Measurements from ENCODE around the gene UNC45A. TPM values are rescaled to one million over a fixed set of nuclear protein-coding genes. Genes with fewer than 3 reads are reported as not detected.
"Not testable (repeated sequence)": the region's sequence is repeated elsewhere in the genome, so short reads cannot be mapped to it uniquely, and the experiment has no call there.

Gene UNC45A
- total and polyA plus RNA-seq, 10 donors = 32.2 to 59.5 (median 42.3) TPM

- H3K9me3 ChIP-seq; DNase-seq; H3K27me3 ChIP-seq (replicated peaks in 1 of 7); H3K4me3 ChIP-seq; intact Hi-C loops (cut with DNase I; ENCODE audit: low total_unique reads): not testable (repeated sequence)
- peak in 1 of 3 donors; percentile 20 for TF ChIP-seq POLR2AphosphoS5 (IDR thresholded peaks at IDR 0.05)
- H3K4me1 ChIP-seq = peaks cover 21 to 54% (median 47%) of the 10 kb centered on the region in 6 donors
- peak overlapping the region in 7 of 8 donors; percentile 4 to 99 (median 97) for H3K27ac ChIP-seq
- WGBS, 5 donors = 53 to 87% (median 72%) methylated on average over 7 of the region's 7 CpGs
- peaks cover 0 to 18% (median 0%) of the 10 kb centered on the region in 6 donors for H3K36me3 ChIP-seq
Observed at GRCh38 chr15:90928106-90928505, 7.0 kb upstream of the UNC45A start.

GRCh38 chr15:90929246-90930019 is 5.7 kb upstream of the UNC45A start:
- no peaks in the 10 kb centered on the region for H3K9me3 ChIP-seq
- DNase-seq = no peak
- H3K4me3 ChIP-seq = peak overlapping the region; percentile 40 to 83 (median 54)
- H3K27ac ChIP-seq = peak overlapping the region; percentile 95 to 99 (median 98)
- no peaks in the 10 kb centered on the region for H3K27me3 ChIP-seq (replicated peaks in 1 of 7)
- intact Hi-C loops (cut with DNase I; ENCODE audit: low total_unique reads) = no loop called here
- TF ChIP-seq POLR2AphosphoS5 (IDR thresholded peaks at IDR 0.05) (no peak), POLR2A (IDR thresholded peaks at IDR 0.05) (no peak), CTCF (IDR thresholded peaks at IDR 0.05 in 8 of 11, conservative IDR thresholded peaks at IDR 0.05 in 3 of 11) (peak in 1 of 11 experiments; percentile 11)
- 37 to 47% (median 44%) methylated on average over 21 of the region's 21 CpGs for WGBS, 5 donors
- H3K4me1 ChIP-seq = peaks cover 28 to 68% (median 57%) of the 10 kb centered on the region in 6 donors
- H3K36me3 ChIP-seq = peaks cover 0 to 5% (median 0%) of the 10 kb centered on the region in 6 donors

- H3K9me3 ChIP-seq = no peaks in the 10 kb centered on the region
- DNase-seq = no peak
- peak overlapping the region in 7 of 8 donors; percentile 40 to 83 (median 74) for H3K4me3 ChIP-seq
- no peaks in the 10 kb centered on the region for H3K27me3 ChIP-seq (replicated peaks in 1 of 7)
- TF ChIP-seq POLR2A (IDR thresholded peaks at IDR 0.05) (no peak), CTCF (IDR thresholded peaks at IDR 0.05 in 8 of 11, conservative IDR thresholded peaks at IDR 0.05 in 3 of 11) (no peak), POLR2AphosphoS5 (IDR thresholded peaks at IDR 0.05) (no peak)
- intact Hi-C loops (cut with DNase I; ENCODE audit: low total_unique reads) = no loop called here
- no peaks in the 10 kb centered on the region for H3K36me3 ChIP-seq
- WGBS, 5 donors = 61 to 69% (median 64%) methylated on average over 15 of the region's 15 CpGs
- peaks cover 38 to 81% (median 69%) of the 10 kb centered on the region in 6 donors for H3K4me1 ChIP-seq
- peak overlapping the region; percentile 95 to 99 (median 98) for H3K27ac ChIP-seq
Observed at GRCh38 chr15:90930861-90931574, 4.1 kb upstream of the UNC45A start.

GRCh38 chr15:90931575-90931827 is 3.6 kb upstream of the UNC45A start:
- intact Hi-C loops (cut with DNase I; ENCODE audit: low total_unique reads) = no loop called here
- peak overlapping the region; percentile 72 to 83 (median 76) for H3K4me3 ChIP-seq

More at GRCh38 chr15:90931575-90931827, 3.6 kb upstream of the UNC45A start:
- H3K4me1 ChIP-seq = peaks cover 43 to 85% (median 73%) of the 10 kb centered on the region in 6 donors
- no peak for DNase-seq
- TF ChIP-seq CTCF (IDR thresholded peaks at IDR 0.05 in 8 of 11, conservative IDR thresholded peaks at IDR 0.05 in 3 of 11) (peak in 2 of 11 experiments; percentile 64 to 65), POLR2AphosphoS5 (IDR thresholded peaks at IDR 0.05) (no peak)
- peaks cover 0 to 2% (median 0%) of the 10 kb centered on the region in 6 donors for H3K36me3 ChIP-seq
- peak overlapping the region; percentile 95 to 99 (median 98) for H3K27ac ChIP-seq
- no peaks in the 10 kb centered on the region for H3K27me3 ChIP-seq (replicated peaks in 1 of 7)
- H3K9me3 ChIP-seq = no peaks in the 10 kb centered on the region
- 10 to 18% (median 14%) methylated on average over 6 of the region's 6 CpGs for WGBS, 5 donors
